ENCODE results near the gene UNK. TPM values are rescaled to one million over a fixed set of nuclear protein-coding genes. Genes with fewer than 3 reads are reported as not detected.

Gene UNK
- total and polyA plus RNA-seq, 4 donors = 4.0 to 16.4 (median 8.9) TPM

- no peaks in the 10 kb centered on the region for H3K27me3 ChIP-seq (ENCODE audit: control insufficient read depth in 4 of 4, insufficient read depth in 4 of 4, low read length in 3 of 4)
- no peak overlapping the region for H3K4me3 ChIP-seq (ENCODE audit: low read depth in 1 of 3, low read length in 3 of 3)
- H3K9ac ChIP-seq (ENCODE audit: low read depth in 1 of 2, low read length in 2 of 2) = no peak overlapping the region
- H3K4me1 ChIP-seq (ENCODE audit: control insufficient read depth in 4 of 4, insufficient read depth in 4 of 4, low read length in 3 of 4) = peaks cover 0 to 23% (median 17%) of the 10 kb centered on the region in 4 donors
- no peak for DNase-seq (ENCODE audit: low spot score)
- H3K27ac ChIP-seq (ENCODE audit: low read depth in 1 of 2, low read length in 2 of 2) = no peak overlapping the region
- H3K36me3 ChIP-seq (ENCODE audit: control insufficient read depth in 4 of 4, insufficient read depth in 3 of 4, low read depth in 1 of 4, low read length in 3 of 4) = peaks cover 12 to 46% (median 15%) of the 10 kb centered on the region in 4 donors
- WGBS = 96% methylated on average over 27 of the region's 27 CpGs
- no peaks in the 10 kb centered on the region for H3K9me3 ChIP-seq (ENCODE audit: control insufficient read depth in 4 of 4, low read length in 3 of 4)
- TF ChIP-seq TAF1 (conservative IDR thresholded peaks at IDR 0.05) = no peak
- TF ChIP-seq FOXA1 (IDR thresholded peaks at IDR 0.05) = no peak
- TF ChIP-seq SP1 (IDR thresholded peaks at IDR 0.05) = no peak
- TF ChIP-seq REST (IDR thresholded peaks at IDR 0.05) = no peak
- TF ChIP-seq, protein P1, sequence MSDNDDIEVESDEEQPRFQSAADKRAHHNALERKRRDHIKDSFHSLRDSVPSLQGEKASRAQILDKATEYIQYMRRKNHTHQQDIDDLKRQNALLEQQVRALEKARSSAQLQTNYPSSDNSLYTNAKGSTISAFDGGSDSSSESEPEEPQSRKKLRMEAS (IDR thresholded peaks at IDR 0.05) = no peak
- no peak for TF ChIP-seq ATF3 (IDR thresholded peaks at IDR 0.05)
- no peak for TF ChIP-seq YY1 (IDR thresholded peaks at IDR 0.05)
These were observed 27.7 kb downstream of the UNK start for GRCh38 chr17:75812096-75813013.

- Histone ChIP-seq H3K27me3 (ENCODE audit: control insufficient read depth in 4 of 4, insufficient read depth in 4 of 4, low read length in 3 of 4) (no peaks in the 10 kb centered on the region), H3K36me3 (ENCODE audit: control insufficient read depth in 4 of 4, insufficient read depth in 3 of 4, low read depth in 1 of 4, low read length in 3 of 4) (peaks cover 13 to 55% (median 18%) of the 10 kb centered on the region in 4 donors), H3K4me1 (ENCODE audit: control insufficient read depth in 4 of 4, insufficient read depth in 4 of 4, low read length in 3 of 4) (peaks cover 0 to 17% (median 14%) of the 10 kb centered on the region in 4 donors), H3K27ac (ENCODE audit: low read depth in 1 of 2, low read length in 2 of 2) (no peak overlapping the region), H3K9ac (ENCODE audit: low read depth in 1 of 2, low read length in 2 of 2) (no peak overlapping the region), H3K9me3 (ENCODE audit: control insufficient read depth in 4 of 4, low read length in 3 of 4) (no peaks in the 10 kb centered on the region), H3K4me3 (ENCODE audit: low read depth in 1 of 3, low read length in 3 of 3) (no peak overlapping the region)
- 96% methylated on average over 24 of the region's 24 CpGs for WGBS
- DNase-seq (ENCODE audit: low spot score) = peak; percentile 56
- TF ChIP-seq RAD21 (IDR thresholded peaks at IDR 0.05) = no peak
- no peak for TF ChIP-seq NR2F2 (IDR thresholded peaks at IDR 0.05)
- TF ChIP-seq RXRA (IDR thresholded peaks at IDR 0.05) = no peak
- TF ChIP-seq, protein P1 (IDR thresholded peaks at IDR 0.05) = no peak
These were observed 28.7 kb downstream of the UNK start for GRCh38 chr17:75813081-75814020.
